ENCODE results near the gene ANO7.

- no peak for TF ChIP-seq TAF1 (IDR thresholded peaks at IDR 0.05; ENCODE audit: low read depth)
- no peak for TF ChIP-seq CTCF (IDR thresholded peaks at IDR 0.05; ENCODE audit: poor library complexity, severe bottlenecking)
- TF ChIP-seq RAD21 (conservative IDR thresholded peaks at IDR 0.05) = no peak
- TF ChIP-seq SMC3 (conservative IDR thresholded peaks at IDR 0.05; ENCODE audit: poor library complexity) = no peak
- no peak for TF ChIP-seq POLR2AphosphoS5 (IDR thresholded peaks at IDR 0.05)
- TF ChIP-seq EZH2 (IDR thresholded peaks at IDR 0.05; ENCODE audit: borderline replicate concordance, insufficient read depth, low read length, poor library complexity, severe bottlenecking) = no peak
- no peak for TF ChIP-seq EP300 (conservative IDR thresholded peaks at IDR 0.05; ENCODE audit: poor library complexity, severe bottlenecking)
- TF ChIP-seq REST (IDR thresholded peaks at IDR 0.05; ENCODE audit: borderline replicate concordance) = no peak
- TF ChIP-seq MXI1 (conservative IDR thresholded peaks at IDR 0.05; ENCODE audit: poor library complexity, severe bottlenecking) = no peak
These were observed 3.6 kb upstream of the ANO7 start for GRCh38 chr2:241184901-241185300.

Data from neural cell (in vitro differentiated cells).